ENCODE data around the gene LEO1. TPM values are rescaled to one million over a fixed set of nuclear protein-coding genes. Genes with fewer than 3 reads are reported as not detected.
"Not testable (repeated sequence)": the region's sequence is repeated elsewhere in the genome, so short reads cannot be mapped to it uniquely, and the experiment has no call there.

LEO1 gene
- total RNA-seq, 4 donors from 2014 or later = 10.6 to 19.7 (median 14.4) TPM

DNA sequence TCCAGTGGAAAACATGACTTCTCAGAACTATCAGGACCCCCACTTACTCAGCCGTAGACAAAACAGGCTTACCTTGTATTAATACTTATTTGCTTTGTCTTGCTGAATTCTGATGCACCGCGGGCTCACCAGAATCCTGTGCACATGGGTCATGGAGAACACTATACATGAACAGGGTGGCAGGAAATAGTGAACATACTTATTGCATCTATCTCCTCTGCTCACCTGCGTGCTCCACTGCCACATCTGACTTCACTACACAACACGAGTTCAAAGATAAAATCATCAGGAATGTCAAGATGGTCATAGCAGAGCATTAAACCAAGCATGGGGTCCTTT, 36.8 kb upstream of the LEO1 start:
- TF ChIP-seq, protein P1, sequence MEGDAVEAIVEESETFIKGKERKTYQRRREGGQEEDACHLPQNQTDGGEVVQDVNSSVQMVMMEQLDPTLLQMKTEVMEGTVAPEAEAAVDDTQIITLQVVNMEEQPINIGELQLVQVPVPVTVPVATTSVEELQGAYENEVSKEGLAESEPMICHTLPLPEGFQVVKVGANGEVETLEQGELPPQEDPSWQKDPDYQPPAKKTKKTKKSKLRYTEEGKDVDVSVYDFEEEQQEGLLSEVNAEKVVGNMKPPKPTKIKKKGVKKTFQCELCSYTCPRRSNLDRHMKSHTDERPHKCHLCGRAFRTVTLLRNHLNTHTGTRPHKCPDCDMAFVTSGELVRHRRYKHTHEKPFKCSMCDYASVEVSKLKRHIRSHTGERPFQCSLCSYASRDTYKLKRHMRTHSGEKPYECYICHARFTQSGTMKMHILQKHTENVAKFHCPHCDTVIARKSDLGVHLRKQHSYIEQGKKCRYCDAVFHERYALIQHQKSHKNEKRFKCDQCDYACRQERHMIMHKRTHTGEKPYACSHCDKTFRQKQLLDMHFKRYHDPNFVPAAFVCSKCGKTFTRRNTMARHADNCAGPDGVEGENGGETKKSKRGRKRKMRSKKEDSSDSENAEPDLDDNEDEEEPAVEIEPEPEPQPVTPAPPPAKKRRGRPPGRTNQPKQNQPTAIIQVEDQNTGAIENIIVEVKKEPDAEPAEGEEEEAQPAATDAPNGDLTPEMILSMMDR (IDR thresholded peaks at IDR 0.05) = no peak
- TF ChIP-seq EP300 (IDR thresholded peaks at IDR 0.05) (no peak), POLR2A (IDR thresholded peaks at IDR 0.05) (no peak)
- Histone ChIP-seq H3K4me1 (peaks cover 0 to 15% (median 4%) of the 10 kb centered on the region in 4 donors), H3K4me3 (no peak overlapping the region), H3K27me3 (no peaks in the 10 kb centered on the region), H3K27ac (no peak overlapping the region), H3K9me3 (no peaks in the 10 kb centered on the region), H3K36me3 (no peaks in the 10 kb centered on the region)
- no peak for DNase-seq (ENCODE audit: low spot score in 2 of 2)
- WGBS, 2 donors = 92 to 95% methylated on average over 5 of the region's 5 CpGs

DNA sequence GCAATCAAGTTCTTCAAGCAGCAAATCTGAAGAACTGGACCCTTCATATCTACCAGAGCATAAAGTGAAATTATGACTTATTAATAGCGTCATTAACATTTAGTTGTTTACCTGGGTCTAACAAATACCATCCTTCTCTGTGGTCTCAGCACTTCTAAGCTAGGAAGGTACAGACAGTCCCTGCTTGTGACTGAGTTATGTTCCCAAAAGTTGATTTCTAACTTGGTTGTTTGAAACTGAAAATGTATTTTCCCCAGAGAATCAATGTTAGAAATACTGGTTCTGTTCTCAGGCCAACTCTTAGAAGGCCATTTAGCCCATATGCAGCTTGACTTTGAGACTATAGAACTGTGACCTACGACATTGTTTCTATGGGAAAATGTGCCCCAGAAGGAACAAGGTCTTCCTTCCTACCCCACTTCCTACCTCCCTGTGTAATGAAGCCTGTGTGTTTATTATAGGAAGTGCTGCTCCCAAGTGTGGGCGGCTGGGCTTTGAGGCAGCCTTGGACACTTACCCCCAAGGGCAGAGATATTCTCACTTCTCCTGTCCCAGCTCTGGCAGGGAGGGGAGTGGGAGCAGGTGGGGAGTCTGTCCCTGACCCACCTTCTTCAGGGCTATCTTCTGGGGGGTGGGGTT, 35.2 kb upstream of the LEO1 start:
- TF ChIP-seq EP300 (IDR thresholded peaks at IDR 0.05) (no peak), POLR2A (IDR thresholded peaks at IDR 0.05) (no peak)
- TF ChIP-seq, protein P1 (IDR thresholded peaks at IDR 0.05) = no peak
- no peak overlapping the region for H3K27ac ChIP-seq
- H3K9me3 ChIP-seq = no peaks in the 10 kb centered on the region
- H3K36me3 ChIP-seq = no peaks in the 10 kb centered on the region
- peaks cover 0 to 7% (median 2%) of the 10 kb centered on the region in 4 donors for H3K4me1 ChIP-seq
- H3K27me3 ChIP-seq = no peaks in the 10 kb centered on the region
- 61 to 73% methylated on average over 3 of the region's 3 CpGs for WGBS, 2 donors
- no peak for DNase-seq (ENCODE audit: low spot score in 2 of 2)
- no peak overlapping the region for H3K4me3 ChIP-seq

GRCh38 chr15:52005748-52006701, 34.4 kb upstream of the LEO1 start:
- no peaks in the 10 kb centered on the region for H3K36me3 ChIP-seq
- DNase-seq (ENCODE audit: low spot score in 2 of 2) = no peak
- H3K27me3 ChIP-seq = no peaks in the 10 kb centered on the region
- no peak overlapping the region for H3K27ac ChIP-seq
- no peaks in the 10 kb centered on the region for H3K9me3 ChIP-seq
- 75 to 76% methylated on average over 5 of the region's 5 CpGs for WGBS, 2 donors
- no peaks in the 10 kb centered on the region for H3K4me1 ChIP-seq
- no peak for TF ChIP-seq EP300 (IDR thresholded peaks at IDR 0.05)
- TF ChIP-seq, protein P1 (IDR thresholded peaks at IDR 0.05) = no peak
- no peak for TF ChIP-seq POLR2A (IDR thresholded peaks at IDR 0.05)
- no peak overlapping the region for H3K4me3 ChIP-seq

GRCh38 chr15:52004806-52005205, 33.2 kb upstream of the LEO1 start:
- H3K4me3 ChIP-seq = no peak overlapping the region
- WGBS, 2 donors = 92 to 96% methylated on average over 6 of the region's 6 CpGs
- no peak for DNase-seq (ENCODE audit: low spot score in 2 of 2)
- no peak overlapping the region for H3K27ac ChIP-seq
- H3K4me1 ChIP-seq = no peaks in the 10 kb centered on the region
- no peaks in the 10 kb centered on the region for H3K9me3 ChIP-seq
- no peaks in the 10 kb centered on the region for H3K27me3 ChIP-seq
- no peaks in the 10 kb centered on the region for H3K36me3 ChIP-seq
- no peak for TF ChIP-seq EP300 (IDR thresholded peaks at IDR 0.05)
- TF ChIP-seq, protein P1 (IDR thresholded peaks at IDR 0.05) = no peak

GRCh38 chr15:52003710-52004109, 32.1 kb upstream of the LEO1 start:
- TF ChIP-seq POLR2A (IDR thresholded peaks at IDR 0.05) (no peak), EP300 (IDR thresholded peaks at IDR 0.05) (no peak)
- TF ChIP-seq, protein P1 (IDR thresholded peaks at IDR 0.05) = no peak
- no peak overlapping the region for H3K4me3 ChIP-seq
- no peaks in the 10 kb centered on the region for H3K4me1 ChIP-seq
- no peak overlapping the region for H3K27ac ChIP-seq
- 64 to 89% methylated on average over 1 of the region's 1 CpG for WGBS, 2 donors
- no peak for DNase-seq (ENCODE audit: low spot score in 2 of 2)
- H3K36me3 ChIP-seq = no peaks in the 10 kb centered on the region
- no peaks in the 10 kb centered on the region for H3K9me3 ChIP-seq
- no peaks in the 10 kb centered on the region for H3K27me3 ChIP-seq

GRCh38 chr15:52003089-52003488, 31.5 kb upstream of the LEO1 start:
- not testable (repeated sequence) for H3K27me3 ChIP-seq; H3K36me3 ChIP-seq; DNase-seq (ENCODE audit: low spot score in 2 of 2); H3K4me3 ChIP-seq; H3K4me1 ChIP-seq; H3K27ac ChIP-seq; H3K9me3 ChIP-seq
- WGBS, 2 donors = 84 to 87% methylated on average over 7 of the region's 7 CpGs

Measured in tibial nerve (tissue), 4 donors.